Measurements from ENCODE around the gene PRKCA.

DNA sequence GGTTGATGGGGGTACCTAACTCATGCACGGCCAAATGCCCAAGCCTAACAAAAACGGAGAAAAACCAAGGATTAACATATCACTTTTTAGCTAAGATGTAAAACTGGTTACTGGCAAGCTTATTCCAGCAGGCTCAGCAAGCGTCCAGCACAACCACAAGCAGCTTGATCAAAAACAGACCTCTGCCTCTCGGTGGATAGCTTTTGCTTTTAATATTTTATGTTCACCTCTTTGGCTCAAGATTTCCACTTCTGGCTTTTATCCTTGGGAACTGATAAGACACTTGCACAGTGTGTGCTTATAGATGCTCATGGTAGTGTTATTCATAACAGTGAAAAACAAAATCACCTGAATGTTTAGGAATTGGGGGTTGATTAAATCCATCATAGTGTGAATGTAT lies 325.6 kb downstream of the PRKCA start:
- TF ChIP-seq, protein P1, sequence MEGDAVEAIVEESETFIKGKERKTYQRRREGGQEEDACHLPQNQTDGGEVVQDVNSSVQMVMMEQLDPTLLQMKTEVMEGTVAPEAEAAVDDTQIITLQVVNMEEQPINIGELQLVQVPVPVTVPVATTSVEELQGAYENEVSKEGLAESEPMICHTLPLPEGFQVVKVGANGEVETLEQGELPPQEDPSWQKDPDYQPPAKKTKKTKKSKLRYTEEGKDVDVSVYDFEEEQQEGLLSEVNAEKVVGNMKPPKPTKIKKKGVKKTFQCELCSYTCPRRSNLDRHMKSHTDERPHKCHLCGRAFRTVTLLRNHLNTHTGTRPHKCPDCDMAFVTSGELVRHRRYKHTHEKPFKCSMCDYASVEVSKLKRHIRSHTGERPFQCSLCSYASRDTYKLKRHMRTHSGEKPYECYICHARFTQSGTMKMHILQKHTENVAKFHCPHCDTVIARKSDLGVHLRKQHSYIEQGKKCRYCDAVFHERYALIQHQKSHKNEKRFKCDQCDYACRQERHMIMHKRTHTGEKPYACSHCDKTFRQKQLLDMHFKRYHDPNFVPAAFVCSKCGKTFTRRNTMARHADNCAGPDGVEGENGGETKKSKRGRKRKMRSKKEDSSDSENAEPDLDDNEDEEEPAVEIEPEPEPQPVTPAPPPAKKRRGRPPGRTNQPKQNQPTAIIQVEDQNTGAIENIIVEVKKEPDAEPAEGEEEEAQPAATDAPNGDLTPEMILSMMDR (IDR thresholded peaks at IDR 0.05) = no peak
- TF ChIP-seq ZFX (IDR thresholded peaks at IDR 0.05; ENCODE audit: borderline replicate concordance) = no peak
